GM21526 (cell line): ENCODE measurements around the gene TMOD4.

ENCODE experiments used
- ATAC-seq: cut with Tn5 transposase; IDR thresholded peaks from one replicate; pipeline ENCODE4 v1.9.1; 2021; ENCODE audit warnings: moderate library complexity; ENCODE audit not compliant: unreplicated experiment, low FRiP score

The TMOD4 gene

DNA sequence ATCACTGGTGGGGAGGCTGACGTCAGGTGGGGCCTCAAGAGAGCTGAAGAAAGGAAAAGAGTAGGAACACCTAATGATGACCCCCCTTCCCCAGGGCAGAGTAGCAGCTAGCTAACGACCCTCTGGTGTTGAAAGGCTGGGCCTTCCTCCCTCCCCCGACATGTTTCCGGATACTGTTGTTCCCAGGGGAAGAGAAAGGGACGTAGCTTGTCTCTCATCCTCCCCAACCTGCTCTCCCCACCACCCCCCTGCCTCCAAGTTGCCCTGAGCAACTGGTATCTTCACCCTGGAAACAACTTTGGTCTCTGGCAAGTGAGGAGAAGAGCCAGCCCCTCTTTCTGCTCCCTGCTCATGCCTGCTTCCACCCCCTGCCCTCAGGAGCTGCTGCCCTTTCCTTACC lies 31.8 kb downstream of the TMOD4 start:
- ATAC-seq = no peak

DNA sequence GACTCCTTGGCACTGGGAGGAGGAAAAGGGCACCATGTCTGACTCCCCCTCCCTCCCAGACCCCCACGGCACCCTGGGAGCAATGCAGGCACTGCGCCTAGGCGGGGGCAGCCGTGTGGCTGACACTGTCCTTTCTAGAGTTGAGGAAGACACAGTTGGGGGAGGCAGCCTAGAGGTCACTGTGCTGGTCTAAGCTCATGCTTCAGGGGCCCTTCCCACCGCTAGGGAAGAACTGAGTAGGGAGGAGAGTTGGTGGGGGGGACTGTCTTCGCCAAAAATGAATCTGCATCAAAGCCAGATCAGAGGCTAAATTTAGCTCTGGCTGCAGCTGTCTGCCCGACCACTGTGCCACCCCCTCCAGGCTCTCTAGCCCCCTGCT lies 32.7 kb downstream of the TMOD4 start:
- ATAC-seq = no peak

DNA sequence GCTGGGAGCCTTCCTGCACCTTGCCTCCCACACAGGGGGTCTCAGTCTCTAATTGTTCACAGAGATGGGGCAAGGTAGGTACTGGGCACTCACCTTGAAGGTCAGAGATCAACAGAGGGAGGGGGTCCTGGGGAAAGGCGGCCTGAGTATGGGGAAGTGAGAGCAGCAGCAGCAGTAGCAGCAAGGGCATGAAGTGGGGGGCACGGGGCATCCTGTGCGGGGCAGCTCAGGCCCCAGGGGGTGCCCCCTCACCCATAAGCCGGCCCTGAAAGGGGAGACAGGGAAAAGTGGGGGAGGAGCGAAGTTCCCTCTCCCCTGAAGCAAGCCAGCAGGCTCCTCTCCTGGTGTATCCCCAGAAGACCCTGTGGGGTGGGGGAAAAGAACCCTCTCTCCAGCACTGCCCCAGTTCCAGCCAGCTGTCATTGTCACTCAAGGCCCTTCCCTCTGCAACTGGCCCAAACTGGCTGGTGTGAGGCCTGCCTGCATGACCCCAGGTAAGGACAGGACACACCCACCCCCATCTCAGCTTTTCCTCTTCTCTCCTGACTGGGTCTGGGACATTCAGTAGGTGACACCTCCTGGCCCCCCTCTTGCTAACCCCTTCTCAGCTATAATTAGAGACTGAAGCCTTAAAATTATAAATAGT lies 33.2 kb downstream of the TMOD4 start:
- ATAC-seq = no peak

DNA sequence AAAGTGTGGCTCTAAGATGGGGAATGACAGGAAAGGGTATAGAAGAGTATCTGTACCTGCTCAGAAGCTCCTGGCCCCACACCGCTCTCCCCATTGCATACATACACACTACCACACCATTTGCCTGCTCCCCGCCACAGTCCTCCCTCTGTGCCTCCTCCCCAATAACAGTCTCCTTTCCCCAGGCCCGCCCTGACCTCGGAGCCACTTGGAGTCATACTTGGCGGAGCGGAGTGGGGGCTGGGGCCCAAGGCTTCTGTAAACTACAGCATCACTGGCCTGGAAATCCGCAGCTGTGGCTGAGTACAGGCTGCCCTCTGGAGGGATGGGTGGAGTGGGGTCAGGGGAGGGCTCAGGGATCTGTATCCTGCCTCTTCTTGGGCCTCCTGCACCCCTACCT lies 38.0 kb downstream of the TMOD4 start:
- no peak for ATAC-seq

DNA sequence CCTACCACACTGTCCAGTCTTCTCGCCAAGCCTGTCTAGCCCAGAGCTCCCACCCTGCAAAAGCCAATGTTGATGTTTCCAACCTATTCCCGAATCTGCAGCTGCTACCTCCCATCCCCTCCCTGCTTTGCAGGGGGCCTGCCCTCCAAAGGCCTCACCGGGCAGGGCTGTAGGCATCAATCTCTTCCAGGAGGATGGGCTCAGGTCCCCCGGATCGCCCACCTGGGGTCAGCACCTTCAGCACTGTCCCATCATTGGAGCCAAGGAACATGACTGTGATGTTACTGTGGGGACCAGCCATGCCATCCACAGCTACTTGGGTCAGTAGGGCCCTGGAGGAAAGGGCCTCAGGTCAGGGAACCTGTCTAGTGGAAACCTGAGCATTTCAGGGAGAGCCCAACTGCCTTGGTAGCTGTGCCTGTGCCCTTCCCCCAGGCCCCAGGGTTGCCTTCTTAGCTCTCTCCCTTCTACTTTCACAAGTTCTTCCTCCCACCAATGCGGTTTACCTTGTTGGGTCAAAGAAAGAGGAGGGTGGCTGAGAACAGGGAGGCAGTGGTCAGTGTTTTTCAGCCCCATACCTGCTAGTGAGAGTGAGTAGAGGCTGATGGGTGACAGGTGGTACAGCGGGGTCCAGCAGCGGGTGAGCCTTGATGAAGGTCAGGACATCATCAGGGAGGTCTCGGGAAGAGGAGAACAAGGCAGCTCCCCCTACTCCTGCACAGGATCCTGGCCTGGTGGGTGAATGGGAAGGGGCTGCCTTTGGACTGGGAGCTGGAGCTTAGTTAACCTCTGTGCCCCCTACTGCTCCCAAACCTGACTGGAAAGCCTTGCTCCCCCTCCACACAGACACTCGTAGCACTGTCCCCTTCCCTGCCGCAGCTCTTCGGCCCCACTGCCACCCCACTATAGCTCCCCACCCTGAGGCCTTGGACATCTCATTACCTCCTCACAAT lies 40.1 kb downstream of the TMOD4 start:
- no peak for ATAC-seq

DNA sequence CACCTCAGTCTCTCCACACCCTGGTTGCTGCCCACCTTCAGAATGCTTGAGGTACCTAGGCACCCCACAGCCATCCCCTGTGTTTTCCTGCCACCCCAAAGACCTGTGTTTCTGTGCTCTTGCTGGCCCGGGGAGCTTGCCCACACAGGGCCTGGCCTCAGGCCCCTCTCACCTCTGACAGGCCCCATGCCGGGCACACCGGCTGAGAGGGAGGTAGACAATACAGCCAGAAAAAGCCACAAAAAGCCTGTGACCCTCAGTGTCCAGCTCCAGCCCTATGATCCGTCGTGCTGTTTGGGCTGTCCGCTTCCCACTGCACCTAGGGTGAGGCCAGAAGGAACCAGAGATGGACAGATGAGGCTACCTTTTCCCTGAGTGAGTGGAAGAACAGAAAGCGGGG lies 40.8 kb downstream of the TMOD4 start:
- ATAC-seq = no peak

DNA sequence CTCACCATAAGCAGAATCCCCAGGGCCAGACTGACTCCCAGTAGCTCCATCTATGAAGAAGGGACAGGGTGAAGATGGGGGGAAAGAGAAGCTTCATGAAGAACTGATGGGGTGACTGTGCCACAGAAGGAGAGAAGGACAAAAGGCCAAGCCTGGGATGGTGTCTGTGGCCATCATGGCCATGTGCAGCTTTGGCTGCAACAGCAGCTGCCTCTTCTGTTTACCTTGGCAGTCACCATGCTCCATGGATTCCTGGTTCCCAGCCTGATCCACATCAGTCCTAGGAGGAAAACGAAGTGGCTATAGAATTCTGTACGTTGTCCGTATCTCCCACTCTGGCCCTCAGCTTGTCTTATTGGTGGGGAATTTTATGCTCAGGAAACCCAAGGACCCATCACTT lies 41.4 kb downstream of the TMOD4 start:
- ATAC-seq = no peak

DNA sequence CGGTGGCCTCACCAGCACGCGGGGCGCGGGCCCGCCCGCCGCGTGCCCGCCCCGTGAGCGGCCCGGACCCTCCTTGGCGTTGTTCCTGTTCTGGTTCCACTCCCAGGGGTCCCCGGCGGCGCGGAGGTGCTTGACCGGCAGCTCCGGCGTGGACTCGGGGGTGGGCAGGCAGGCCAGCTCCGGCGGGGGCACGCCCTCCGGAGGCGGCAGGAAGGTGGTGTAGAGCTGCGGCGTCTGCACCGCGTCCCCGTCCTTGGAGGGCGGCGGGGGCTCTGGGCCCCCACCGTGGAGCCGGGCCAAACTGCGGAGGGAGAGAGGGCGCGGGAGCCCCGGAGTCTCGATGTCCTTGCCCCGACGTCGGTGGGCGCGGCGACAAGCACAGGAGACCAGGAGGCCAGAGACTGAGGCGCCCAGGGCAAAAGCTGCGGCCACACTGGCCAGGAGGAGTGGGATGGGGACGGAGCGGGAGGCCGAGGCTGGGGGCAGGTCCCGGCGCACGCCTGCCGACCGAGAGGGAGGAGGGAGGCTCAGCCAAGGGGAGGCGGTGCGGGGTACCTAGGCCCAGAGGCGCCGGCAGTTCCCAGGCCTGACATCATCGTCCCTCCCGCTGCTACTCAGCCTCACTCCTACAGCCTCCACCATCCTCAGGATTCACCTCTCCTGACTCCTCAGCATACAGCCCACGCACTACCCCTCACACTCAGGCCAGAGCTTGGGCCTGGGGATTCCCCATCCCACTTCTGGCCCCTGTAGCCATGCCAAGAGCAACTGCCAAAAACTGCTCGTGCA lies 42.6 kb downstream of the TMOD4 start:
- no peak for ATAC-seq

DNA sequence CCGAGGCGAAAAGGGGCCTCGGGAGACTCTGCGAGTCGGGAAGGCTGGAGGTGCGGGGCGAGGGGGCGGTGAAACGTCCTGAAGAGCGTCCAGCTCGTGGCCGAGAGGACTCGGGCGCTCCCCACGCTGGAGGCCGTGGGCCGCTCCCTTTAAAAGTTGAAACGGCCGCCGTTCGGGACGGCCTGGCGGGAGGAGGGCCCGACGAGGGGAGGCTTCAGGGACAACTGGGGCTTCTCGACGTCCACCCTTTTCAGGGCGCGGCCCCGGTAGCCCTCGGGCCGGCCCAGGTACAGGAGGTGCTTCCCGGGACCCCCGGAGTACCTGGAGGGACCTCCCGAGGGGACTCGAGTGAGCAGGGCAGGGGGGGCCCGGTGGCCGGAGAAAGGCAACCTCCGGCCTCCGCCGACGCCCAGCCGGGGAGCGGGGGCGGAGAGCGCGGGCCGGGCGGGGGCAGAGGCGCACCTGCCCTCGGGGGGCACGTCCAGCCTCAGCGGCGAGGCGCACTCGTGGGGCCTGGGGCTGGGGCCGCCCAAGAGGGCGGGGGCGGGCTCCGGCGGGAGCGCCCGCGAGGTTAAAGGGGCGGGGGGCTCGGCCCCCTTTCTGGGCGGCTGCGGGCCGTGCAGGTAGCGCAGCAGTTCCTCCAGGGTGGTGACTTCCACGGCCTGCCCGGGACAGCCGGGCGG lies 43.3 kb downstream of the TMOD4 start:
- no peak for ATAC-seq

DNA sequence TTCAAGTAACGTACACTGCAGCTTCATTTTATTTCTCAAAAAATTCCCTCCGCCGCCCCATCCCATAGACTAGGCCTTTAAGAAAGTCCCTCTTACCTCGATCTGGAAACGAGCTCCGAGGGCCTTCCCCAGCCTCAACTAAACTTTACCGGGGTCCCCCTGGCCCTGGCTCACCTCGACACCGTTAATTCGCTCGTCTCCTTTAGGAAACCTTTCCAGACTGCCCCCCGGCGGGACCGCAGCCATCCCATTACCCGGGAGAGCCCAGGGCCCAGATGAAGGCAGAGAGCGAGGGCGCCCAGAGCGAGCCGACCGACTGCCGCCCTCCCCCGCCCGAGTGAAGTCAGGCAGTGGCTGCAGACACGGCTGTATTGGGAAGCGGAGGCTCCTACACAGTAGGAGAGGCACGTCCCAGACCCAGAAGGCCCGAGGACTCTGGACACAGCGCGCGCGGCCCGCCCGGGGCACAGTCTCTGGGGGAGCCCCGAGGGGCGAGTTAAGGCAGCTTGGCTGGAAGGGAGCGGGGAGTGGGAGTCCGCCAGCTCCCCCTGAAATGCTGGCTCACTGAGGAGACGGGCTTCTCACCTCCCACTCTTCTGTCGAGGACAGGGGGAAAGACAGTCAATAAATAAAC lies 44.0 kb downstream of the TMOD4 start:
- no peak for ATAC-seq

DNA sequence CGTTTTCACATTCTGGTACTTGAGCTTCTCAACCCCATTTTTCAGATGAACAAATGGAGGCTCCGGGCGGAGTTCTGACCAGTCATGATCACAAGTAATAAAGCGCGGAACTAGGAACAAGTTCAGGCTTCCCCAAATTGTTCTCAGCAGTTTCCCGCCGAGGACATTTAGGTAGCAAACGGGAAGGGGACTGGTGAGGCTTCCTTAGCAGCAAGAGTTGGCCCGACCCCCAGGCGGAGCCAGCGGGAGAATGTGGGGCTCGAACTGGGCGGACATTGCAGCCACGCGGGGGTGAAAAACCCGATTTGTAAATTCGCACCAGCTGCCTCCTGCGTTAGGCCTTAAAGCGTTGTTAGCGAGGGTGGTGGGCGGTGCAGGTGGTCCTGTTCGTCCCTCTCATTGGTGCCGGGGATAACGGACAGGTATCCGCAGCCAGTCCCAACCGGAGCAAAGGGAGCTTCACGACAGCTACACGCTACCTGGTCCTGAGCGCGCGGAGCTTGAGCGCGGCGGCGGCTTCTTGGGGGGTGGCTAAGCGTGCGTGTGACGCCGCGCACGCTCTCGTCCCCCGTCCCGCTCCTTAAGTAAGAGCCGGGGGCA lies 44.7 kb downstream of the TMOD4 start:
- no peak for ATAC-seq

DNA sequence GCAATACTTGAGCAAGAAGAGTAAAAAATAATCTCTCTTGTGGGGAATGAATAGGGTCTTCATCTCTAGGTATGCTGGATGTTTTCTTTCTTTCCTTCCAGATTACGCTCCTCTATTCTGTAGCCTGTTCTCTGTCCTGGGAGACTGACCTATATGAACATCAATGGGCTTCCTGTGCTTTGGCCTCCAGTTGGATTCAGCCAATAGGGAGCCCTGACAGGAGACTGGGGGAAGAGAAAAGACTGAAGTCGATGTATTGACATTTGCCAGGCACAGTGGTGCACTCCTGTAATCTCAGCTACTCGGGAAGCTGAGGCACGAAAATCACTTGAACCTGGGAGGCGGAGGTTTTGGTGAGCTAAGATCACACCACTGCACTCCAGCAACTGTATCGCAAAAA lies 47.0 kb downstream of the TMOD4 start:
- ATAC-seq = no peak

DNA sequence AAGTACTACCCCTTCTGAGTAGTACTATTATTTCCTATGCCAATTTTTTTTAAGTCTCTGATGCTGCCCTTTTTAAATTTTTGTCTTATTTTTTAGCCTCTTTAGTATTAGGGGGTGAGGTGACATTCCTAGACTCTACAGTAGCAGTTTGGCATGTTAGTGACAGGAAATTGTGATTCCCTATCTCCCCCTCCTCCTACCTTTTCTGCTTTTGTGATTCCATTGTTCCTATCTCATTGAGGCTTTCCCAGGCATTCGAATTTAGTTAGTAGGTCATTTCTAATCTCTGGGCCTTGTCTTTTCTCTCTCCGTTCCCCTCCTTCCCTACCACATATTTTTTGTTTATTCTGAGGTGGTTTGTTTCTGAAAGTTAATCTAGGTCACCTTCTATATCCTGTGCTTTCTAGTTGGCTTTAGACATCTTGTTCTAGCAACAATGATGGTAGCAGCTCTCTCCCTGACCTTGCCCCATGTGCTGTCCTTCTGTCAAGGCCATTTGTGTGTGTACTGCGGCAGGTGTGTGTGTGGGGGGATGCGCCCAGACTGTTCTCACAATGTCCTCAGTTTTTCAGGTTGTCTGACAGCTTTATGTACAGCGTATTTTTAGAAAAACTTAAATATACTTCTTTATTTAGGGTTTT lies 50.9 kb downstream of the TMOD4 start:
- ATAC-seq = no peak
